ENCODE results near the gene LIMS3.
"Not testable (repeated sequence)": the region's sequence is repeated elsewhere in the genome, so short reads cannot be mapped to it uniquely, and the experiment has no call there.

The LIMS3 gene

GRCh38 chr2:109898462-109899336 lies at the start of gene LIMS3:
Gene LIMS3, plus strand, starts transcription at chr2:109898688. Its CDS starts 41 bp downstream, at chr2:109898729.
- not testable (repeated sequence) for H3K36me3 ChIP-seq; H3K9me3 ChIP-seq (ENCODE audit: severe bottlenecking); H3K4me3 ChIP-seq (ENCODE audit: low read depth, low read length); DNase-seq; H3K27ac ChIP-seq; H3K27me3 ChIP-seq (ENCODE audit: insufficient read depth, low read depth, severe bottlenecking)

GRCh38 chr2:109871129-109871751 lies 27.2 kb upstream of the LIMS3 start:
- not testable (repeated sequence) for DNase-seq; H3K9me3 ChIP-seq (ENCODE audit: severe bottlenecking); H3K27me3 ChIP-seq (ENCODE audit: insufficient read depth, low read depth, severe bottlenecking); H3K4me3 ChIP-seq (ENCODE audit: low read depth, low read length); H3K36me3 ChIP-seq; H3K27ac ChIP-seq

GRCh38 chr2:109876625-109877024 lies 21.9 kb upstream of the LIMS3 start:
- H3K27me3 ChIP-seq (ENCODE audit: insufficient read depth, low read depth, severe bottlenecking); H3K4me3 ChIP-seq (ENCODE audit: low read depth, low read length); DNase-seq; H3K27ac ChIP-seq; H3K36me3 ChIP-seq; H3K9me3 ChIP-seq (ENCODE audit: severe bottlenecking): not testable (repeated sequence)

- H3K27me3 ChIP-seq (ENCODE audit: insufficient read depth, low read depth, severe bottlenecking); H3K36me3 ChIP-seq; H3K9me3 ChIP-seq (ENCODE audit: severe bottlenecking); H3K4me3 ChIP-seq (ENCODE audit: low read depth, low read length); DNase-seq; H3K27ac ChIP-seq: not testable (repeated sequence)
Measured at GRCh38 chr2:109882112-109882511, 16.4 kb upstream of the LIMS3 start.

GRCh38 chr2:109888414-109888813 lies 10.1 kb upstream of the LIMS3 start:
- H3K36me3 ChIP-seq; H3K27ac ChIP-seq; H3K4me3 ChIP-seq (ENCODE audit: low read depth, low read length); H3K9me3 ChIP-seq (ENCODE audit: severe bottlenecking); DNase-seq; H3K27me3 ChIP-seq (ENCODE audit: insufficient read depth, low read depth, severe bottlenecking): not testable (repeated sequence)

- not testable (repeated sequence) for H3K4me3 ChIP-seq (ENCODE audit: low read depth, low read length); H3K9me3 ChIP-seq (ENCODE audit: severe bottlenecking); H3K36me3 ChIP-seq; H3K27ac ChIP-seq; DNase-seq; H3K27me3 ChIP-seq (ENCODE audit: insufficient read depth, low read depth, severe bottlenecking)
Measured at GRCh38 chr2:109889909-109890308, 8.6 kb upstream of the LIMS3 start.

- not testable (repeated sequence) for H3K4me3 ChIP-seq (ENCODE audit: low read depth, low read length); H3K9me3 ChIP-seq (ENCODE audit: severe bottlenecking); H3K36me3 ChIP-seq; DNase-seq; H3K27me3 ChIP-seq (ENCODE audit: insufficient read depth, low read depth, severe bottlenecking); H3K27ac ChIP-seq
Measured at GRCh38 chr2:109891024-109891423, 7.5 kb upstream of the LIMS3 start.

GRCh38 chr2:109893736-109894135 lies 4.8 kb upstream of the LIMS3 start:
- H3K4me3 ChIP-seq (ENCODE audit: low read depth, low read length); H3K36me3 ChIP-seq; H3K27ac ChIP-seq; DNase-seq; H3K9me3 ChIP-seq (ENCODE audit: severe bottlenecking); H3K27me3 ChIP-seq (ENCODE audit: insufficient read depth, low read depth, severe bottlenecking): not testable (repeated sequence)

- H3K4me3 ChIP-seq (ENCODE audit: low read depth, low read length); DNase-seq; H3K36me3 ChIP-seq; H3K27me3 ChIP-seq (ENCODE audit: insufficient read depth, low read depth, severe bottlenecking); H3K27ac ChIP-seq; H3K9me3 ChIP-seq (ENCODE audit: severe bottlenecking): not testable (repeated sequence)
Measured at GRCh38 chr2:109894141-109894540, 4.3 kb upstream of the LIMS3 start.

GRCh38 chr2:109895090-109895869 lies 3.2 kb upstream of the LIMS3 start:
- H3K4me3 ChIP-seq (ENCODE audit: low read depth, low read length); DNase-seq; H3K27me3 ChIP-seq (ENCODE audit: insufficient read depth, low read depth, severe bottlenecking); H3K9me3 ChIP-seq (ENCODE audit: severe bottlenecking); H3K36me3 ChIP-seq; H3K27ac ChIP-seq: not testable (repeated sequence)

- not testable (repeated sequence) for DNase-seq; H3K9me3 ChIP-seq (ENCODE audit: severe bottlenecking); H3K27ac ChIP-seq; H3K4me3 ChIP-seq (ENCODE audit: low read depth, low read length); H3K36me3 ChIP-seq; H3K27me3 ChIP-seq (ENCODE audit: insufficient read depth, low read depth, severe bottlenecking)
Measured at GRCh38 chr2:109896212-109896611, 2.3 kb upstream of the LIMS3 start.

- H3K27ac ChIP-seq; H3K36me3 ChIP-seq; DNase-seq; H3K4me3 ChIP-seq (ENCODE audit: low read depth, low read length); H3K27me3 ChIP-seq (ENCODE audit: insufficient read depth, low read depth, severe bottlenecking); H3K9me3 ChIP-seq (ENCODE audit: severe bottlenecking): not testable (repeated sequence)
Measured at GRCh38 chr2:109897769-109898461, 573 bp upstream of the LIMS3 start.

- H3K36me3 ChIP-seq; H3K4me3 ChIP-seq (ENCODE audit: low read depth, low read length); H3K9me3 ChIP-seq (ENCODE audit: severe bottlenecking); H3K27ac ChIP-seq; DNase-seq; H3K27me3 ChIP-seq (ENCODE audit: insufficient read depth, low read depth, severe bottlenecking): not testable (repeated sequence)
Measured at GRCh38 chr2:109905796-109906195, 7.3 kb downstream of the LIMS3 start.

- H3K27me3 ChIP-seq (ENCODE audit: insufficient read depth, low read depth, severe bottlenecking); H3K36me3 ChIP-seq; H3K4me3 ChIP-seq (ENCODE audit: low read depth, low read length); H3K9me3 ChIP-seq (ENCODE audit: severe bottlenecking); H3K27ac ChIP-seq; DNase-seq: not testable (repeated sequence)
Measured at GRCh38 chr2:109908626-109909025, 10.1 kb downstream of the LIMS3 start.

All from WERI-Rb-1 (cell line).